ENCODE results near the gene TEX22.

Gene TEX22

DNA sequence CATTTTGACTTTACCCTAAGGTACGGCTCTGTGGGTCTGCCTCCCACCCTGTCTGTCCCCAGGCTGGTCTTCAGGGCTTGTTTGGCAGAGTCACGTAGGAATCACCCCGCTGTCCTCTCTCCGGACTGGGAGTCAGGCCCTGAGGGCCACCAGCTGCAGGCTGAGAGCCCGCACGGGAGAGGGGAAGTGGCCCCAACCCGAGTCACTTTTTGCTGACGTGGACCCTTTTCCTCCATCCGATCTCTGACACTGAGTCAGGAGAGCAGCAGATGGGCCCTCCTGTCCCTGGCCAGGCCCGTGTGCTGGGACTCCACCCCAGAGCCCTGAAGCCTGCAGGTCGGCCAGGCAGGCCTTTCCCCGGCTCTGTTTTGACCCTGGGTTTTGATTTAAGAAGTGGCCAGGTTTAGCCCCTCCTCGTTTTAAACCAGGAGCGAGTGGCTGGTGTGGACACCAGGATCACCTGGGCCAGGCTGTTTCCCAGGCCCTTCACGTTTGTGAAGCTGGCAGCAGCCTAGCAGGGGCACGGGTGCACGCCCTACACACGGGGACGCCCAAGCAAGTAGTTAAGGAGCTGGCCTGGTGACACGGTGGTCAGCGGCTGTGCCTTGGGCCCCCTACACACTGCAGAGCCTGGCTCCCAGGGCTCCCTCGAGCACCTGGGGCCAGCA lies 12.5 kb upstream of the TEX22 start:
- no peak for DNase-seq

DNA sequence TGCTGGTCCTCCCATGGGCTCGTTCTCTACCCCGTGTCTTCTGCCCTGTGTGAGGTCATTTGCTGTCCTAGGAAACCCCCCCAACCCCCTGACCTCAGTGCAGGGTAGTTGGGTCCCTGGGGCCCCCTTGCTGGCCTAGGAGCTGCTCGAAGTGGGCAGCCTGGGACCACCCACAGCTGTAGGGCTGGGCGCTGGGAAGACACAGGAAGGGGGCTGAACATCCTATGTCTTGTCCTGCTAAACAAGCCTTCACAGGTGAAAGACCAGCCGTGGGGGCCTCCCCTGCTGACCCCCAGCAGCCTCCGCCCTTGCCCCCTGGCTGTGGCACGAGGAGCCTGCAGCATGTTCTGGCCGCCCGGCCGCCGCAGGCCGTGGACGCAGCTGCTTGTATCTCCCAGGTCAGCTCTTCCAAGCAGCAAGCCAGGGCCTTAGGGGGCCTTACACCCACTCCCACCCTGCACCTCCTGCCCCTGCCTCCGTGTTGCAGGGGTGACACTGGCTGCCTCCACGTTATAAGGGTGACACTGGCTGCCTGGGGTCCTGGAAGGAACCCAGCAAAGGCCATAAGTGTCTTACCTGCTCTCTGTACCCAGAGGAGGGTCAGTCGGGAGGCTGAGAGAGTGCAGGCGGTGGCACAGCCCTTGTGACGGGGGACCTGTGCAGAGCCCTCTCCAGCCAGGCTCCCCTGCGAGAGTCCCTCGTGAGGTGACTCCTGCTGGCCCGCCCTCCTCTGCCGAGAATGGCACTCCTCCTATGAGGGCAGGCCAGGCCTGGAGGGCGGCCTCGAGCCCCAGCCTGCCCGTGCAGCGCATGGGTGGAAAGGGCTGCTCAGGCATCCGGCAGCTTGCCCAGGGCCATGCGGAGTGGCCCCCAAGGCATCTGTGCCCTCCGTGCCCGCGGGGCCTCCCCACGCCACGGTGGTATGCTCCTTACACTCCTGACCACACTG lies 11.5 kb upstream of the TEX22 start:
- DNase-seq: no peak

DNA sequence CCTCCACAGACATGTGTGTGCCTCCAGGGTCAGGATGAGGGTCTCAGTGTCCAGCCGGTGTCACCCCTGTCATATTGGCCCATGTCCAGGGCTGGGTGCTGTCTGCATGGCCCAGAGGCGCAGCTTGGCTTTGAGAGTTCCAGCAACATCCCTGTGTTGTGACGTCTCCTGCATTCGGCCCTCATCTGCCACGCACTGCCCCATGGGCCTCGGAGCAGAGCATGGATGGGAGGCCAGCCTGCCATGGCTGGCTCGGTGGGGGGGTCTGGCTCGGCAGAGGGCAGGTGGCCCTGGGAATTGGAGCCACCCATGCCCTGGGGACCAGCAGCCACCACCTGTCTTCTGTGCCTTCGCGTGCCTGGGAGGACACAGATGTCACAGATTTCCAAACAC lies 10.8 kb upstream of the TEX22 start:
- no peak for DNase-seq

DNA sequence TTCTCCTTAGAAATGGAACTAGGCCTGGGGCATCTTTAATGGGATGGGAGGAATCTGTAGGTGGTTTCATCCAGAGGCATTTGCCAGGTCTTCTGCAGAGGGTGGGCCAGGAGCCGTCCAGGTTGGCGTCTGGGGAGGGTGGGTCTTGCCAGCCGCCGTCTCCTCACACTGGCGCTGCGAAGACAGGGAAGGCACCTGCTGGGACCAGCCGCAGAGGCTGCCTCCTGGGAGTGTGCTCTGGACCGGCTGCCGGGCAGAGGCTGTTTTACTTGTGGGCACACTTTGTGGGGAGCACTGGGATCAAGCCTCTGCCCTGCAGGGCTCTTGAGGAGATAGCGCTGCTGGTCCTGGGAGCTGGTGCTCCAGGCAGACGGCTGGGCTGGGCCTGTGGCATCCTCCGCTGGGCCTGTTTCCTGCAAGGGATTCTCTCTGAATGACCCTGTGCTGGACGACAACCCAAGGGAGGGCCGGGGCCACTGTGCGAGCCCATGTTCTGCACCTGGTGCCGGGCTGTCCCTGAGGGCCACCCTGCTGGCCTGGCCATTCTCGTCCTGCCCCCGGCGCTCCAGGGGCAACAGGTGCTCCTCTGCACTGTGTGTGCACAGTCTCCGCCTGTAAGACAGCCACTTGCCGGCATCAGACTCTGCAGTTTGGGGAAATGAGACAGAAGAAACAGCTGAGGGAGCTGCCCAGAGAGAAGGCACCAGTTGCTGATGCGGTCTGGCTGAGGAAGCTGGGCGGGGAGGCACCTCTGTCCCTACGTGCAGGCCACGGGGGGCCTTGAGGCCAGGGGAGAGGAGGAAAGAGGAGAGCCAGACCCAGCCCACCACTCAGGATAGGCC lies 10.0 kb upstream of the TEX22 start:
- no peak for DNase-seq

DNA sequence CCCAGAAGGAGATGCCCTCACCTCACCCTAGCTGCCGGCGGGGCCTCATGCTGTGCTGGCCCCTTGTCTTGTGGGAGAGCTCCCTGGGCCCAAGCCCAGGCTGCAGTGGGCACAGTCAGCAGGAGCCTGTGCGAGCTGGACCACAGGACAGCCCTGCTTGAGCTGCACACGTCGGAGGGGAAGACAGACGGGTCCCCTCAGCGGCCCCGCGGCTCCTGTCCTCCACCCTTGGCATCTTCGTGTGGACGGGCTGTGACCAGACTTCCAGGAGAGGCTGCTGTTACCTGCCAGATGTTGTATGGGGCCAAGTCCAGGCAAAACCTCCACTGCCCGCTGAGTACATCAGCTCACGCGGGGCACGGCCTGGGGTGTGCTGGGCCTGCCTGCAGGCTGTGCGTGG lies 9.4 kb upstream of the TEX22 start:
- no peak for DNase-seq

DNA sequence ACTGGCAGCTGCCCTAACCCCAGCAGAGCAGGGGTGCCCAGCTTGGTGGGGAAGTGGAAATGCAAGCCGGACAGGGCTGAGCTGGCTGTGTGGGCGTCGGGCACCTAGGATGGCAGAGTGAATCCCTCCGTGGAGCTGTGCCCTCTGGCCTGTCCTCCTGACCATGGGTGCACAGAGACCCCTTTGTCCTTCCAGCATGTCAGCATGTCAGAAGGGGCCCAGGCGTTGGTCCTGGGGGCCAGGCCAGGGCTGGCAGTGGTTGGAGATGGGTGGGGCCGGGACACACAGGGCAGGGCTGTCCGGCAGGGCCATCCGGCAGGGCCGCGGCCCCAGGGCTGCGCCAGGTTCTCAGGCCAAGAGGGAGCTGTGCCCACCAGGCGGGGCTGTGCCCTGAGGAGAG lies 8.8 kb upstream of the TEX22 start:
- DNase-seq: no peak

DNA sequence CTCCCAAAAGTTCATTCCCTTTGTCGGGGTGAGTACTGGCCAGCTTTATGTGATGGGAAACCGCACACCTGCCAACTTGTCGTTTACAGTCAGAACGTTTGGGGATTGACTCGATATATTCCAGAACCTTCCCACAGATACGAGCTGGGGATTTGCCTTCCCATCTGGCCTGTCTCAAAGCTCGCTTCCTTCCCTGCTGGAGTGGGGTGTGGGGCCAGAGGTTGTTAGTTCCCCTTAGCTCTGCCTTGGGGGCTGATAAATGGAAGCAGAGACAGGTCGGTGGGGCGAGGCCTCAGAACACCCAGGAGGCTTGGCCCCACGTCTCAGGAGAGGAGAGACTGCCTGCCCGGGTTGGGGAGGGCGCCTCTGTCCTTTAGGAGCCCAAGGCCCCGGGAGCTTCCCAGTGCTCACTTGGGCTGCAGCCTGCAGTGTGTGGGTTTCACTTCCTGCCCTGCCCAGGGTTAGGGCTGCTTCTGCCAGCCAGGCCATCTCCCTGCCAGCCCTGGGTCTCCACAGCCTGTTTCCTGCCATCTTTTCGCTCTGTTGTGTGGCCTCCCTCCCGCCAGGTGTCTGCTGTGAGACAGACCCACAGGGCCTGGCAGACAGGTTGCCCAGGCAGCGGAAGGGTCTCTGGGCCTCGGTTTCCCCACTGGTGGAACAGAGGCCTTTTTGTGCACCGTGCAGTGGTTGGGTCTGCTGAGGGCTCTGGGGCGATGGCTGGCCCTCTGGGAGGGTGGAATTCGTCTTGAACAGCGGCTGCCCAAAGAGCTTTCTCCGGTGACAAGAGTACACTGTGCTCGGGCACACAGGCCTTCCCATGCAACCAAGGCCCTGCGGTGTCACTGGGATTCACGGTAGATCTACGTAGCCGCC lies 8.1 kb upstream of the TEX22 start:
- no peak for DNase-seq

DNA sequence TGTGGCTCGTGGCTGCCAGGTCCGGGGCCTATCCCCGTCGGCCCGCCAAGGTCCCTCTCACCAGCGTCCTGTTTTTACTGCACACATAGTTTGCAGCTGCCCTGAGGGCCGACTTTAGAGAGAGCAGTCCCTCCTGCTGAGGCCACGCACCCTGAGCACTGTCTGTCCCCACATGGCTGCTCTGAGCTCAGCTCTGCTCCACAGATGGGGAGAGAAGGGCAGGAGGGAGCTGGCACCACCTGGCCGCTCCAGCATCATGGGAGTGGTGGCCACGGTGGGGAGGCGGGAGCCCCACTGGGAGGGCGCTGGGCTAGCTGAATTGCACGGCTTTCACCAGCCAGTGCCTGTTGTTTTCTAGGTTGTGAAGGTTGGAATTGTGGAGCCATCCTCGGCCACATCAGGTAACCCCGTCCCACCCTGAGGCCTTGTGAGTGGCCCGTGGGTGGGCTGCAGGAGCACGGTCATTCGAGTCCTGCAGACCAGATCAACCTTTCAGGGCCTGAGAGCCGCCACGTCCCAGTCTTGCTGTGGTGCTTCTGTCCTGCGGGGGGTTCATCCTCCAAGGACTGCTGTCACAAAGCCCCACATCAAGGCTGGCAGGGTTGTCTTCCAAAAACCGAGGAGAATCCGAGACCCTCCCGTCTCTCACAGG lies 7.4 kb upstream of the TEX22 start:
- DNase-seq: no peak

DNA sequence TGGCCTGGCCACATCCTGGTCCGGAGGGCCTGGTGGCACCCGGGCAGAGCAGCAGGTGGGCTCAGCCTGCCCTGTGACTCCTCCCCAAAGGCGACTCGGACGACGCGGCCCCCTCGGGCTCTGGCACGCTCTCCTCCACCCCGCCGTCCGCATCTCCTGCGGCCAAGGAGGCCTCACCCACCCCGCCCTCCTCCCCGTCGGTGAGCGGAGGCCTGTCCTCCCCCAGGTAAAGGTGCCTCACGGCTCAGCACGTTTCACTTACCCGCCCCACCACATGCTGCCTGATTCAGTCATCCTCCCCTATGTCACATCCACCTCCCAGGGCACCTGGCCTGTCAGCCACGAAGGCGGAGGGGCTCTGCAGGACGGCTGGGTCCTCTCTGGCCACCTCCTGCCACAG lies 6.8 kb upstream of the TEX22 start:
- DNase-seq: no peak

DNA sequence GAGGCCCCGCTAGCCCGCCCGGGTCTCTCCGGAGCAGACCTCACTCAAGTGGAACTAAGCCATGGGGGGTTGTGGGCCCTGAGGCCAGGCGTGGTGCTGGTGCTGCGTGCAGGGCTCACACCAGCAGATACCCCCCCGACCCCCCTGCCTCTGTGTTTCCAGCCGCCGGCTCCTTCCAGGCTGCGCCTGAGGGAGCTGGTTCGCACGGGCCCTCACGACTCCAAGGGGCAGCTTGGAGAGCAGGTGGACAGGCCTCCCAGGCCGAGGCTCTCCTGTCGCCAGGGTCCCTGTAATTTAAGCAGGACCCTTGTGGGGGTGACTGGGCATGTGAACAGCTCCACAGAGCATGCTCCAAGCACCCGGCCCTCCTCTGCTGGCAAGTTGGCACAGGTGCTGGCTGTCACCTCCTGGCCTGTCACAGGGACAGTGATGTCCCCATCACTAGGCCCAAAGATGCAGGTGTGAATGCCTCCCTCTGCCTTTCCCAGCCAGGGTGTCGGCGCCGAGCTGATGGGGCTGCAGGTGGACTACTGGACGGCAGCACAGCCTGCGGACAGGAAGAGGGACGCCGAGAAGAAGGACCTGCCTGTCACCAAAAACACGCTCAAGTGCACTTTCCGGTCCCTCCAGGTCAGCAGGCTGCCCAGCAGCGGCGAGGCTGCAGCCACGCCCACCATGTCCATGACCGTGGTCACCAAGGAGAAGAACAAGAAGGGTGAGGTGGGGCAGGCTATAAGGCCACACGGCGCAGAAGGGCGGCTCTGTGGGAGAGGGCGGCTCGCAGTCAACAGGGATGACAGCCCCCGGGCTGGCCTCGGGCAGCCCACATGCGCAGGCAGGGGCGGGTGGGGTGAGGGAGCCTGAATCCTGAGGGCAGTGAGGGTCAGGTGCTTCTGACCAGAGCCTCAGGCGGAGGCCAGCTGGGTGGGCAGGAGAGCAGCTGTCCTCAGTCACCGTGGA lies 5.9 kb upstream of the TEX22 start:
- DNase-seq: no peak

DNA sequence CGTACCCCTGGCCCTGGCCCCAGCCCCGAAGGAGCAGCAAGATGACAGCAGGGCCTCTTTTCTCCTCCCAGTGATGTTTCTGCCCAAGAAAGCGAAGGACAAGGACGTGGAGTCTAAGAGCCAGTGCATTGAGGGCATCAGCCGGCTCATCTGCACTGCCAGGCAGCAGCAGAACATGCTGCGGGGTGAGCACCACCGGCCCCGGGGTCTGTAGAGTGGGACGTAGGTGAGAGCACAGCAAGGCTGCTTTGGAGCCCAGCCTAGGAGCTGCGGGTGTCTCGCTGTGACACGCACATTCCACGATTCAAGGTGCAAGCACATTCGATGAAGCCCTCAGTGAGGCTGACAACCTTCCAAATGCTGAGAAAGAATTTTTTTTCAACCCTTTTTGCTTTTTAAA lies 5.2 kb upstream of the TEX22 start:
- DNase-seq: no peak

DNA sequence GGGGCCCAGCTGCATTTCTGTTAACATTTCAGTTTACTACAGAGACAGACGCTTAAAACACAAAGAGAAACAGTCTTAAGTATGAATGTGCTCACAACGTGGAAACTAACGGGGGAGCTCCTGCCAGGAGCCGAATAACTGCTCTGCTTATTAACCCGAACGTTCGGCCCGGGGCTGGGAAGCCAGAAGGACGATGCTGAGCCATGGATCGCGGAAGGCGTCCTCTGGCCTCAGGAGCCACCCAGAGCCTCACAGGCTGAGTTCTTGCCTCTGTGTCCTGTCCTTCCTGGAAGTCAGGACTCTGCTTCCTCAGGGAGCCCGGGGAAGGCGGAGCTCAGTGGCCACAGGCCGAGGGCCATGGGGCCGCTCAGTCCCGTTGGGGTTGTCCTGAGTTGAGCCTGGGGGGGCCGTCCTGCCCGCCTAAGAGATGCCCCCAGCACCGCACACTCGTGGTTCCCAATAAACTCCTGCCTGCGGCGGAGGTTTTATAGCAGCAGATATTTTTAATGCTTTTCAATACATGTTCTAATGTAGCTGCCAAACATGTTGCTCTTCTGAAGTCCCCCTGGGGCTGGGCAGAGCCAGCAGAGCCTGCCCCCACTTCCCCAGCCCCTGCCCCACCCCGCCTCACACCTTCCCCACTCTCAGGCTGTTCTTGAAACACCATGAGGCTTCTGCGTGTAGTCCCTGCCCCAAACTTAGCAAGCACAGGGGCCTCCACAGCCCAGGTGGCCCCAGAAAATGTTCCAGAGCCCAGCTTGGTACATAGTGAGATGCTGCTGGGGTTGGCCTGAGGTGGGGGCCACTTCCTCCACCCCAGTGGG lies 3.4 kb upstream of the TEX22 start:
- no peak for DNase-seq

DNA sequence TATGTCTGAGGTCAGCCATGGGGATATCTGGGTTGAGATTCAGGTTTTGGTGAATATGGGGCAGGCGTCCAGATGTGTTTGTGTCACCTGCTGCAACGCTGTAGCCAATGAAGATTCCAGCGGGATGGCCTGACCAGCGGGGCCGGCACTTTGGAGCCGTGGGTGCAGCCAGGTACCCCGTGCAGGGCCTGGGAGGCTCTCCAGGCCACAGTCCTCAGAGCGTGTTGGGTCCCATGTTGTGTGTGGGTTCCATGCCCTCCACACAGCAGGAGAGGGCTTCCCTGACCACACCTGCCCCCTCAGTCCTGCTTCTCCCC lies 2.8 kb upstream of the TEX22 start:
- DNase-seq: no peak

DNA sequence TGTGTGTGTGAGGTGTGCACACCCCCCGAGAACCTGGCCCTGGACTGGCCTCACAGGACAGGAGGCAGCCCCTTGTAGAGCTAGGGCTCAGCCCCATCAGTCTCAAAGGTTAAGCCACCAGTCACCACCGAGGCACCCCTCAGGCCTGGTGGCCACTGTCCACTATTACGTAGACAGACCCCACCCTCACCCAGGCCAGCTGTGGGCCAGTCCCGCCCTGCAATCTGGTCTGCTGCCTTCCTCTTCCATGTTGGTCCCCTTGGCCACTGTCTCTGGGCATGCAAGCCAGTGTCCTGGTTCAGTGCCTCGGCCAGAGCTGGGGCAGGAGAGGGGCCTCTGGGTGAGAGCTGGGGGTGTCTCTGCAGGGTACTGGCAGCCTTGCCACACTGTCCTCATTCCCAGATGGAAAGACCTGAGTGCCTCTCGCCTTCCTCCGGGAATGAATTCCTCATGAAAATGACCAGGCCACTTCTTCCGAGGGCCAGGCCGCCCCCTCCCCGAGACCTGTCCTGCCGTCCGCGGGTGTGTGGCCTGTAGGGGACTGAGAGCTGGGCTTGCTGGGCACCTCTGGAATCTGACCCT lies 897 bp upstream of the TEX22 start:
- no peak for DNase-seq

DNA sequence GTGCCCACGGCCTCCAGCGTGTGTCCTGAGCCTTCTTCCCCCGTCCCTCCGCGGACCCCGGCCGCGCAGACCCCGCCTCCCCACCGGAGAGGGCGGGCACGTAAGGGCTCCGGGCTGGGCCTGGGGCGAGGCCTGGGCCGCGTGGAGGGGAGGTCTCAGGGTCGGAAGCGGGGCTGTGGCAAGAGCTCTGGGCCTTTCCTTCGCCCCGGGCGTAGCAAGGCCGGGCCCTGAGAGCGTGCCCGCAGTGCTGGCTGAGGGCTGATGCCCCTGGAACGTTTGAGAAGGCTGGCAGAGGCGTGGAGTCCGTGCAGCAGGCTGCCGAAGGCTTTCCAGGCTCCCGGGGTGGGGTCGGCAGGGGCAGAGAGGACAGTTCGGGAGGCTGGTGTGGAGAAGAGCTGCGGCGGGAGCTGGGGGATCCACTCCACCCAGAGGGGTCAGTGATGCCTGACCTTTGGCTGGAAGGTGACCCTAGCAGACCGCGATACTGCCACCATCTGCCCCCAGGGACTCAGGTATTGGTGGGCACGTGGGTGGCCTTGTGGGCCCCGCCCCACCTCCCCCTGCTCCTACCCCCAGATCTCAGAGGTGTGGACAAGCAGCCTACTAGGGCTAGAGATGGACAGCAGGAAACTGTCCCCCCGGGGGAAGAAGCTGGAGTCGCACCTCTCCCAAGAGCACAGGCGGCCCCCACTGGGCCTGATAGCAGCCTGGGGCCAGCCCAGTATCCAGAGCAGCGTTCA lies 558 bp downstream of the TEX22 start:
- DNase-seq: no peak

DNA sequence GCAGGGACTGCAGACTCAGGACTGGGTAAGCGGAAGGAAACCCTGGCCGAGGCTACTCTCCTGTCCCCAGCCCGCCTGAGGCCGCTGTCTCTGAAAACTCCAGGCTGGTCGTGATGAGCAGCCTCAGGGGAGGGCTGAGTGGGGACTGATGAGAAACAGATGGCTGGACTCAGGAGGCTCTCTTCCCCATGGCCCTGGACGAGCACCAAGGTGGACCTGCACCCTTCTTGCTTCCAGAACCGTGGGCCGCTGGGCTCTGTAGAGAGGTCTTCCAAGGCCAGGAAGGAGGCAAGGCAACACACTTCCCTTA lies 1.1 kb downstream of the TEX22 start:
- DNase-seq: no peak

DNA sequence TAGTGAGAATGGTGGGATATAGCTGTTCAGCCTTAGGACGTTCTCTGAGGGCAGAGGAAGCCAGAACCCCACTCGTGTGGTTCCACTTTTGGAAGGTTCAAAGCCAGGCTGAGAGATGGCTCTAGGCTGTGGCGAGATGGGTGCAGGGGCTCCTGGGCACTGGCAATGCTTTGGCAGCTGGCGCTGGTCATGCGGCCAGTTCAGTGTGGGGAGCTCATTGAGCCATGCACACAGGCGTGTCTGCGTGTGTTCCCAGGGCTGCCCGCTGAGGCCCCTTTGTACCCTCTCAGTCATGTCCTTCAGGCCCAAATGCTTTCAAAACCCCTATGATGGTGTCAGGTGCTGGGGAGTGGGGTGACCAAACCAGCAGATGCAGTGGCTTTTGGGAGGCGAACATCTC lies 1.7 kb downstream of the TEX22 start:
- DNase-seq: no peak

DNA sequence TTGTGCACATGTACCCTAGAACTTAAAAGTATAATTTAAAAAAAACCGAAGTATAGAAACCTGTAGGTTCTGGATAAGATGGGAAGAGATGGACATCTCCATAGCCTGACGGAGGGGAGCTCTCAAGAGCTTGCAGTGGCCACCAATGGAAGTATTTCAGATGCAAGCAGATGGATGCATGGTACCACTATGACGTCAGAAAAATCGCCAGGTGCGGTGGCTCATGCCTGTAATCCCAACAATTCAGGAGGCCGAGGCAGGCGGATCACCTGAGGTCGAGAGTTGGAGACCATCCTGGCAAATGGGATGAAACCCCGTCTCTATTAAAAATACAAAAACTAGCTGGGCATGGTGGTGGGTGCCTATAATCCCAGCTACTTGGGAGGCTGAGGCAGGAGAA lies 3.4 kb downstream of the TEX22 start:
- DNase-seq: no peak

DNA sequence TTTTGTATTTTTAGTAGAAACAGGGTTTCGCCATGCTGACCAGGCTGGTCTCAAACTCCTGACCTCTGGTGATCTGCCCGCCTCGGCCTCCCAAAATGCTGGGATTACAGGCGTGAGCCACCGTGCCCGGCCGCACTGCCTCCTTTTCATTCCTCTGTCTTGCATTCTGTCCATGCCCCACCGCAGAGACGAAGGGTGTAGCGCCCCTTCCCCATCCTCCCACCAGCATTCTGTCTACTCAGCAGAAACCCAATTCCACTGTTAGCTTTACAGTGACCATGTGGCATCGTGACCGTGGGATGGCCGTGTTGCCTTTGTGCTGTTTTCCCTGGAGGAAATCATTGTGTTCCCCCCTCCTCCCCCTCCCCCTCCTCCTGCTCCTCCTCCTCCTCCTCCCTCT lies 10.3 kb downstream of the TEX22 start:
- no peak for DNase-seq
